Breast epithelium (tissue), 4 donors: Measurements from ENCODE around the gene CTDSP1. TPM values are rescaled to one million over a fixed set of nuclear protein-coding genes. Genes with fewer than 3 reads are reported as not detected.
A peak's percentile ranks its signal among the peaks of the same experiment; 100 is the strongest.

Experiments used
- DNase-seq, 2 donors: peaks; one replicate each; pipeline ENCODE4 v3.0.0-alpha.2; 2019; ENCODE audit warnings: low spot score in 2 of 2
- H3K27ac ChIP-seq, 2 donors: fragments of 200-600 bp; sonication (generic) in 1 of 2; one replicate each; pipeline ENCODE4 v1.5.1; 2016 to 2019; ENCODE audit warnings: mild to moderate bottlenecking in 1 of 2
- H3K27me3 ChIP-seq, 2 donors: fragments of 200-600 bp; sonication (generic) in 1 of 2; one replicate each; pipeline versions ENCODE4 v1.5.1 to v1.6.0; 2017 to 2019; ENCODE audit warnings: control low read depth in 1 of 2, mild to moderate bottlenecking in 1 of 2
- H3K36me3 ChIP-seq: fragments of 200-600 bp; one replicate; pipeline ENCODE4 v1.5.1; 2019
- H3K4me1 ChIP-seq, 2 donors: fragments of 200-600 bp; sonication (generic); one replicate each; pipeline ENCODE4 v1.5.1; 2016 to 2019; ENCODE audit warnings: control low read depth in 1 of 2
- H3K4me3 ChIP-seq, 3 donors: fragments of 200-600 bp; sonication (generic); 1 replicate in 2 of 3; 2 replicates in 1 of 3; pipeline ENCODE4 v1.5.1; 2016 to 2019; ENCODE audit warnings: mild to moderate bottlenecking in 3 of 3, moderate library complexity in 2 of 3
- H3K9me3 ChIP-seq, 2 donors: fragments of 200-600 bp; sonication (generic) in 1 of 2; one replicate each; pipeline ENCODE4 v1.5.1; 2016 to 2019; ENCODE audit warnings: control low read depth in 1 of 2
- CTCF ChIP-seq, 3 donors: fragments of 450-650 bp; IDR thresholded peaks; one replicate each; pipeline ENCODE4 v1.5.1; 2016 to 2017; ENCODE audit warnings: antibody characterized with exemption in 3 of 3, mild to moderate bottlenecking in 3 of 3, moderate library complexity in 3 of 3
- POLR2A ChIP-seq: fragments of 450-650 bp; IDR thresholded peaks from one replicate; pipeline ENCODE4 v1.6.1; 2016; ENCODE audit warnings: antibody characterized with exemption, mild to moderate bottlenecking, moderate library complexity
- POLR2AphosphoS5 ChIP-seq, 3 donors: sonication (generic); formaldehyde crosslinking; IDR thresholded peaks; one replicate each; pipeline ENCODE4 v1.6.1; 2017; ENCODE audit warnings: antibody characterized with exemption in 3 of 3
- intact Hi-C: fragments of 100-400 bp; cut with DNase I; formaldehyde crosslinking; loops from one replicate; pipeline ENCODE4 v1.15.1; 2023; ENCODE audit warnings: low total_unique reads
- total RNA-seq, 3 donors: library from RNA; depleted of rRNA; stranded (reverse); fragments of >200 nt; gene quantifications; one replicate each; pipeline ENCODE4 v1.1.0, GENCODE V29; 2016

The CTDSP1 gene
- total RNA-seq, 3 donors from 2014 or later = 83.9 to 113 (median 95.9) TPM

- TF ChIP-seq POLR2A = no peak
- TF ChIP-seq CTCF (IDR thresholded peaks at IDR 0.05) = no peak
- no peak for TF ChIP-seq POLR2AphosphoS5 (IDR thresholded peaks at IDR 0.05)
- intact Hi-C loops = no loop called here
- peak overlapping the region in 1 of 3 donors; percentile 37 for H3K4me3 ChIP-seq
These were observed 15.7 kb upstream of the CTDSP1 start for GRCh38 chr2:218383892-218384519.

GRCh38 chr2:218384975-218385374 is 14.7 kb upstream of the CTDSP1 start:
- no peaks in the 10 kb centered on the region for H3K4me1 ChIP-seq
- intact Hi-C loops = no loop called here
- TF ChIP-seq POLR2AphosphoS5 (IDR thresholded peaks at IDR 0.05) (no peak), CTCF (IDR thresholded peaks at IDR 0.05) (no peak), POLR2A (no peak)
- H3K36me3 ChIP-seq = no peaks in the 10 kb centered on the region
- H3K9me3 ChIP-seq = no peaks in the 10 kb centered on the region
- no peak overlapping the region for H3K4me3 ChIP-seq
- no peak overlapping the region for H3K27ac ChIP-seq
- no peak for DNase-seq
- no peaks in the 10 kb centered on the region for H3K27me3 ChIP-seq

More at GRCh38 chr2:218383892-218384519, 15.7 kb upstream of the CTDSP1 start:
- Histone ChIP-seq H3K27ac (no peak overlapping the region), H3K27me3 (no peaks in the 10 kb centered on the region), H3K9me3 (no peaks in the 10 kb centered on the region), H3K36me3 (no peaks in the 10 kb centered on the region), H3K4me1 (no peaks in the 10 kb centered on the region)
- DNase-seq = no peak

- H3K4me3 ChIP-seq = peak overlapping the region; percentile 18 to 54 (median 38)
- intact Hi-C loops = no loop called here
These were observed 12.9 kb upstream of the CTDSP1 start for GRCh38 chr2:218386505-218387368.

GRCh38 chr2:218387369-218388194 is 12.1 kb upstream of the CTDSP1 start:
- H3K27ac ChIP-seq = peak overlapping the region in 1 of 2 donors; percentile 20
- no peaks in the 10 kb centered on the region for H3K27me3 ChIP-seq
- TF ChIP-seq POLR2AphosphoS5 (IDR thresholded peaks at IDR 0.05) (no peak), POLR2A (no peak), CTCF (IDR thresholded peaks at IDR 0.05) (no peak)
- intact Hi-C loops = no loop called here
- DNase-seq = no peak
- H3K9me3 ChIP-seq = no peaks in the 10 kb centered on the region
- no peaks in the 10 kb centered on the region for H3K4me1 ChIP-seq
- H3K36me3 ChIP-seq = no peaks in the 10 kb centered on the region
- H3K4me3 ChIP-seq = peak overlapping the region; percentile 18 to 54 (median 38)

More at GRCh38 chr2:218386505-218387368, 12.9 kb upstream of the CTDSP1 start:
- TF ChIP-seq CTCF (IDR thresholded peaks at IDR 0.05) (no peak), POLR2A (no peak), POLR2AphosphoS5 (IDR thresholded peaks at IDR 0.05) (no peak)
- no peaks in the 10 kb centered on the region for H3K36me3 ChIP-seq
- H3K9me3 ChIP-seq = no peaks in the 10 kb centered on the region
- DNase-seq = no peak
- H3K27ac ChIP-seq = no peak overlapping the region
- H3K27me3 ChIP-seq = no peaks in the 10 kb centered on the region
- no peaks in the 10 kb centered on the region for H3K4me1 ChIP-seq
